Ascending aorta (tissue), 2 donors: Measurements from ENCODE around the gene CSRNP2. TPM values are rescaled to one million over a fixed set of nuclear protein-coding genes. Genes with fewer than 3 reads are reported as not detected.

Source experiments
- DNase-seq, 2 donors: peaks; one replicate each; pipeline ENCODE4 v3.0.0-alpha.2; 2019; ENCODE audit warnings: low spot score in 2 of 2
- H3K27ac ChIP-seq, 2 donors: fragments of 200-600 bp; sonication (generic); one replicate each; pipeline ENCODE4 v1.5.1; 2016 to 2017; ENCODE audit warnings: mild to moderate bottlenecking in 1 of 2
- H3K27me3 ChIP-seq: fragments of 200-600 bp; sonication (generic); one replicate; pipeline ENCODE4 v1.5.1; 2017
- H3K36me3 ChIP-seq, 2 donors: fragments of 200-600 bp; sonication (generic); one replicate each; pipeline ENCODE4 v1.5.1; 2016
- H3K4me1 ChIP-seq, 2 donors: fragments of 200-600 bp; sonication (generic); one replicate each; pipeline ENCODE4 v1.5.1; 2016 to 2017; ENCODE audit warnings: mild to moderate bottlenecking in 1 of 2
- H3K4me3 ChIP-seq, 2 donors: fragments of 200-600 bp; sonication (generic); one replicate each; pipeline ENCODE4 v1.5.1; 2016 to 2017; ENCODE audit warnings: mild to moderate bottlenecking in 1 of 2
- H3K9me3 ChIP-seq, 2 donors: fragments of 200-600 bp; sonication (generic); one replicate each; pipeline ENCODE4 v1.5.1; 2016
- intact Hi-C: fragments of 100-400 bp; cut with DNase I; formaldehyde crosslinking; loops from one replicate; pipeline ENCODE4 v1.15.1; 2023
- total RNA-seq: library from RNA; depleted of rRNA; stranded (reverse); fragments of >200 nt; gene quantifications from one replicate; pipeline ENCODE4 v1.1.0, GENCODE V29; 2016
- TF ChIP-seq, protein P1 (sequence below), 3 experiments: fragments of 200-600 bp in 2 of 3; fragments of 450-650 bp in 1 of 3; sonication (generic) in 2 of 3; IDR thresholded peaks; one replicate each; pipeline ENCODE4 v1.5.1; 2016 to 2019; ENCODE audit warnings: antibody characterized with exemption in 3 of 3, mild to moderate bottlenecking in 1 of 3, moderate library complexity in 1 of 3

Gene CSRNP2
- total RNA-seq, 1 donor from 2014 or later, result 13.6 TPM

DNA sequence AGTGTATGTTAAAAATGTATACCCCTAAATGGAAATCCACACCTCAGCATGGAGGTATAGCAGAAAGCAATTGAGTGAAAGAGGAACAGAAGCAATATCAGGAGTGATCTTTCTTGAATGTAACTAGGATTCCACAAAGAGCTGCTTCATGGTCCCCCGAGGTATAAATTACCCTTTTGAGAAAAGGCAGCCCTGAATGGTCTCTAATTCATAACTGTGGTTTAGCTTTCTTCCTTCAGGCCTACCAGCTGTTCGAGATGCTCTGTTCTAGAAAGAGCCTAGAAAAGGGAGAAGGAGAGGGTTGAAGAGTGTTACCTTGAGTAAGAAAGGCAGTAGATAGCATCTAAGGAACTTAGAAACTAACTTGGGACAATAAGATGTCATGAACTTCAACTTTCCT is 42.9 kb upstream of the CSRNP2 start:
- H3K4me1 ChIP-seq, result no peaks in the 10 kb centered on the region
- no peaks in the 10 kb centered on the region for H3K27me3 ChIP-seq
- intact Hi-C loops, result no loop called here
- H3K36me3 ChIP-seq, result peaks cover 4 to 10% of the 10 kb centered on the region in 2 donors
- TF ChIP-seq, protein P1, sequence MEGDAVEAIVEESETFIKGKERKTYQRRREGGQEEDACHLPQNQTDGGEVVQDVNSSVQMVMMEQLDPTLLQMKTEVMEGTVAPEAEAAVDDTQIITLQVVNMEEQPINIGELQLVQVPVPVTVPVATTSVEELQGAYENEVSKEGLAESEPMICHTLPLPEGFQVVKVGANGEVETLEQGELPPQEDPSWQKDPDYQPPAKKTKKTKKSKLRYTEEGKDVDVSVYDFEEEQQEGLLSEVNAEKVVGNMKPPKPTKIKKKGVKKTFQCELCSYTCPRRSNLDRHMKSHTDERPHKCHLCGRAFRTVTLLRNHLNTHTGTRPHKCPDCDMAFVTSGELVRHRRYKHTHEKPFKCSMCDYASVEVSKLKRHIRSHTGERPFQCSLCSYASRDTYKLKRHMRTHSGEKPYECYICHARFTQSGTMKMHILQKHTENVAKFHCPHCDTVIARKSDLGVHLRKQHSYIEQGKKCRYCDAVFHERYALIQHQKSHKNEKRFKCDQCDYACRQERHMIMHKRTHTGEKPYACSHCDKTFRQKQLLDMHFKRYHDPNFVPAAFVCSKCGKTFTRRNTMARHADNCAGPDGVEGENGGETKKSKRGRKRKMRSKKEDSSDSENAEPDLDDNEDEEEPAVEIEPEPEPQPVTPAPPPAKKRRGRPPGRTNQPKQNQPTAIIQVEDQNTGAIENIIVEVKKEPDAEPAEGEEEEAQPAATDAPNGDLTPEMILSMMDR (IDR thresholded peaks at IDR 0.05), result no peak
- DNase-seq, result no peak
- no peak overlapping the region for H3K4me3 ChIP-seq
- H3K27ac ChIP-seq, result no peak overlapping the region
- H3K9me3 ChIP-seq, result no peaks in the 10 kb centered on the region

DNA sequence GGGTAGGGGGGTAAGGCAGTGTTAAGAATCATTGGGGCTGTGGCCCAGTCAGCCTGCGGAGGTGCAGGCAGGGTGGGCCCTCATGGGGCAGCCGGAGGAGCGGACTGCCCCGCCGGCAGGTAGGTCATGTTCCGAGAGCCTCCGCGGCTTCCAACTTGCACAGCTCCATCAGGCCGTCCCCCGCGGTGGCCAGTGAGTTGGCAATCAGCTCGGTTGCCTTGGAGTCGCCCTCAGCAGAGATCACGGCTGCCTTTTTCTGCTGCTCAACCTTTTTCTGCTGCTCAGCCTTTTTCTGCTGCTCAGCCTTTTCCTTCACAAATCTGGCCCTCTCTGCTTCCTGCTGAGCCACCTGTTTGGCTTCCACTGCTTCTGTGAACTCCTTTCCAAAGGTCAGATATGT is 41.1 kb upstream of the CSRNP2 start:
- peaks cover 4 to 10% of the 10 kb centered on the region in 2 donors for H3K36me3 ChIP-seq
- intact Hi-C loops, result no loop called here
- no peaks in the 10 kb centered on the region for H3K27me3 ChIP-seq
- H3K9me3 ChIP-seq, result no peaks in the 10 kb centered on the region
- no peak for DNase-seq
- no peak overlapping the region for H3K27ac ChIP-seq
- TF ChIP-seq, protein P1 (IDR thresholded peaks at IDR 0.05), result no peak
- H3K4me3 ChIP-seq, result no peak overlapping the region
- H3K4me1 ChIP-seq, result no peaks in the 10 kb centered on the region

DNA sequence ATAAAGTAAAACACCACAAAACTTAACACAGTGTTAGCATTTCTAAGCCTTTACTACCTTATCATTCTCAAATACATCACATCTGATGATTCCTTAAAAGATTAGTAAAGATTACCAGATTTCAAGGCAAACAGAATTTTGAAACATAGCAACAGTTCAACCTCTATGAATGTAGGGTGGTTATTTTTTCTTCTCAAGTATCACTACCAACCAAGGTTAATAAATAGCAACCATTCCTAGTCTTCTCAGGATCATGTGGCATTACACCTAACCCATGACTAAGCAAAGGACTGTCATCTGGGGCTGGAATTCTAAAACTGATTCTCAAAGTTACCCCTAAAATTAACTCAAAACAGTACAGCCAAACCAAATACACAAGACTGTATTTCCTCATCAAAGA is 39.4 kb upstream of the CSRNP2 start:
- Histone ChIP-seq H3K27me3 (no peaks in the 10 kb centered on the region), H3K27ac (no peak overlapping the region), H3K4me3 (no peak overlapping the region), H3K4me1 (no peaks in the 10 kb centered on the region), H3K36me3 (peaks cover 10 to 20% of the 10 kb centered on the region in 2 donors), H3K9me3 (no peaks in the 10 kb centered on the region)
- DNase-seq, result no peak
- intact Hi-C loops, result no loop called here
- TF ChIP-seq, protein P1 (IDR thresholded peaks at IDR 0.05), result no peak

DNA sequence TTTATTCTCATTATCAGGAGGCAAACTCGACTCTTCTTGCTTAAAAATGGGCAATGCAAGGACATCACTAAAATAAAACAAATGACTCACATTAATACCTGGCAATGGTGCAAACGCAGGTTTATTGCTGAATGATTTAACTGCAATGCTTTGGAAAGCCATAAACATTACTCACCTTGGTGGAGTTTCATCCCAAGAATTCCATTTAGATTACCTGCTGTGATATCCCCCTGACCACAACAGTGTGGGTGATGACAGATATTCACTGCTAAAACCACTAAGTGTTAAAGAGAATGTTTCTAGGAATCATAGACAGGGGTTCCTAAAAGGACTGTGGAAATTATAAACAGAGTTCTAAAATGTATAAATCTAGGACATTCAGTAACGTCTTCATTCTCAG is 35.3 kb upstream of the CSRNP2 start:
- intact Hi-C loops, result no loop called here

DNA sequence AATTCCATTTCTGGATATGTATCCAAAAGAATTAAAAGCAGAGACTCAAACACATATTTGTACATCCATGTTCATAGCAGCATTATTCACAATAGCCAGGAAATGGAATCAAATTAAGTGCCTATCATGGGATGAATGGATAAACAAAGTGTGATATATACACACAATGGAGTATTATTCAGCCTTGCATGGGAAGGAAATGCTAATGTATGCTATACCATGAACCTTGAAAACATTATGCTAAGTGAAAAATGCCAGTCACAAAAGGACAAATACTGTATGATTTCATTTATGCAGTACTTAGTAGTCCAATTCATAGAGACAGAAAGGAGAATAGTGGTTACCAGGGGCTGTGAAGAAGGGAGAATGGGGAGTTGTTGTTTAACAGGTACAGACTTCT is 32.1 kb upstream of the CSRNP2 start:
- no peak overlapping the region for H3K4me3 ChIP-seq
- DNase-seq, result no peak
- H3K27me3 ChIP-seq, result no peaks in the 10 kb centered on the region
- intact Hi-C loops, result no loop called here
- TF ChIP-seq, protein P1 (IDR thresholded peaks at IDR 0.05), result no peak
- no peaks in the 10 kb centered on the region for H3K4me1 ChIP-seq
- H3K27ac ChIP-seq, result no peak overlapping the region
- H3K9me3 ChIP-seq, result no peaks in the 10 kb centered on the region
- H3K36me3 ChIP-seq, result peaks cover 18 to 70% of the 10 kb centered on the region in 2 donors

More for the DNA sequence above, 35.3 kb upstream of the CSRNP2 start:
- Histone ChIP-seq H3K4me1 (no peaks in the 10 kb centered on the region), H3K27me3 (no peaks in the 10 kb centered on the region), H3K36me3 (peaks cover 13 to 39% of the 10 kb centered on the region in 2 donors), H3K9me3 (no peaks in the 10 kb centered on the region), H3K27ac (no peak overlapping the region), H3K4me3 (no peak overlapping the region)
- TF ChIP-seq, protein P1 (IDR thresholded peaks at IDR 0.05), result no peak
- DNase-seq, result no peak

DNA sequence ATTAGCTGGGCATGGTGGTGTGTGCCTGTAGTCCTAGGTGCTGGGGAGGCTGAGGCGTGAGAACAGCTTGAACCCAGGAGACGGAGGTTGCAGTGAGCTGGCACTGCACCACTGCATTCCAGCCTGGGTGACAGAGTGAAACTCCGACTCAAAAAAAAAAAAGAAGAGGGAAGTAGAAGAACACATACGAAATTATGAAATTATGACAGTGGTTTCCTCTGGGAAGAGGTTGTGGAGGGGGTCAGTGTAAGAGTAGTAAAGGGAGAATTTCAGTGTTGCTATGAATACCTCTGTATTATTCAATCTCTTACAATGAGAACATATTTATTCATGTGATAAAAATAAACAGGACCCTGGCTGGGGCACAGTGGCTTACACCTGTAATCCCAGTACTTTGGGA is 24.7 kb upstream of the CSRNP2 start:
- Histone ChIP-seq H3K27me3 (no peaks in the 10 kb centered on the region), H3K27ac (no peak overlapping the region), H3K9me3 (no peaks in the 10 kb centered on the region), H3K4me1 (no peaks in the 10 kb centered on the region), H3K36me3 (peaks cover 41 to 81% of the 10 kb centered on the region in 2 donors), H3K4me3 (no peak overlapping the region)
- intact Hi-C loops, result no loop called here
- no peak for DNase-seq
- TF ChIP-seq, protein P1 (IDR thresholded peaks at IDR 0.05), result no peak
